DMS153 treated with DMSO at 0.1 percent for 48 hours (cell line): ENCODE data around the gene URGCP.
"Not testable (repeated sequence)": the region's sequence is repeated elsewhere in the genome, so short reads cannot be mapped to it uniquely, and the experiment has no call there.

Experiments used
- DNase-seq: peaks from one replicate; lab custom pipeline; 2025; ENCODE audit not compliant: unreplicated experiment; lab: John Stamatoyannopoulos, UW

URGCP gene

DNA sequence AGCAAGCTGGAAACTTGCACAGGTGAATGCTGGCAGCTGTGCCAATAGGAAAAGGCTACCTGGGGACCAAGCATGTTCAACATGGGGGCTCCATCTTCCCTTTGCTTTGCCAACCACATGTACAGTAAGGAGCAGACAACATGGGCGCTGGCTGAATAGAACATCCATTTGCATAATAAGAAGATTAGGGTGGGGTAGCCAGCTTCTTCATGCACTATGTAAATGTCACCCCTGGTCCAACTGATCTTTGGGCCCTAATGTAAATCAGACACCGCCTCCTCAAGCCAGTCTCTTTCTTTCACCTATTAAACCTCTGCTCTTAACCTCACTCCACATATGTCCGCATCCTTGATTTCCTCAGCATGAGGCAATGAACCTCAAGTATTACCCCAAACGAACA is 63.1 kb downstream of the URGCP start:
- DNase-seq, result no peak

DNA sequence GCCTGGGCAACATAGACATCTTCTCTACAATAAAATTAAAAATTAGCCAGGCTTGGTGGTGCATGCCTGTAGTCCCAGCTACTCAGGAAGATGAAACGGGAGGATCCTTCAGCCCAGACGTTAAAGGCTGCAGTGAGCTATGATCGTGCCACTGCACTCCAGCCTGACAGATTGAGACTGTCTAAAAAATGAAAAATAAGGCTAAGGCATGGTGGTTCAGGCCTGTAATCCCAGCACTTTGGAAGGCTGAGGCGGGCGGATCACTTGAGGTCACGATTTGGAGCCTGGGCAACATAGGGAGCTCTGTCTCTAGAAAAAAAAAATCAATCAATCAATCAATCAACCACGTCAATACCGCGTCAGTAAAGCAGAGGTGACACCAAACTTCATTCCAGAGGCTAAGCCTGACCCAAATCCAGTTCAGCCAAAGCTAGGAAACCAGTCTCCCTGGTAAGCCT is 68.2 kb downstream of the URGCP start:
- no peak for DNase-seq

DNA sequence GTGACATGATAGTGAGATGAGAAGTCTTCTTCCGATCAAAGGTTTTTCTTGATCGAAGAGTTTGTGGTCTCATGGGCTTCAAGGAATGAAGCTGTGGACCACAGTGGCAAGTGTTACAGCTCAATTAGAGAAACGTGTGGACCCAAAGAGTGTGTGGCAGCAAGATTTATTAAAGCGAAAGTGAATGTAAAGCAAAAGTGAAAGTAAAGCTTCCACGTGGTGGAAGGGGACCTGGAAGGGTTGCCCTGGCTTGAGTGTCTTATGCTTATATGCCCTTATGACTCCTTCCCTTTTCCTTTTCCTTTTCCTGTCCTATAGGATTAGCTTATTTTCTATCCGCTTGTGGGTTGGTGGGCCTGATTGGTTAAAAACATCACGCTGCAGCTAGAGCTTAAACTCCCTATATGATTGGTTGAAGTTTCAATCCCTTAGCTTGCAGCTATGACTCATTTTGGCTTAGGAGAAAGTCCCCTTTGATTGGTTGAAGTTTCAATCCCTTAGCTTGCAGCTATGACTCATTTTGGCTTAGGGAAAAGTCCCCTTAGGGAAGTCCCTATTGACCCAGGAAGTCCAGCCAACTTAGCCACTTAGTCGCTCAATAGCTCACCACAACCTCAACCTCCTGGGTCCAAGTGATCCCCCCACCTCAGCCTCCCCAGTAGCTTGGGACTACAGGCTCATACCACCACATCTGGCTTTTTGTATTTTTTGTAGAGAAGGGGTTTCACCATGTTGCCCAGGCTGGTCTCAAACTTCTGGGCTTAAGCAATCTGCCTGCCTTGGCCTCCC is 71.7 kb downstream of the URGCP start:
- DNase-seq, result peak; percentile 9

DNA sequence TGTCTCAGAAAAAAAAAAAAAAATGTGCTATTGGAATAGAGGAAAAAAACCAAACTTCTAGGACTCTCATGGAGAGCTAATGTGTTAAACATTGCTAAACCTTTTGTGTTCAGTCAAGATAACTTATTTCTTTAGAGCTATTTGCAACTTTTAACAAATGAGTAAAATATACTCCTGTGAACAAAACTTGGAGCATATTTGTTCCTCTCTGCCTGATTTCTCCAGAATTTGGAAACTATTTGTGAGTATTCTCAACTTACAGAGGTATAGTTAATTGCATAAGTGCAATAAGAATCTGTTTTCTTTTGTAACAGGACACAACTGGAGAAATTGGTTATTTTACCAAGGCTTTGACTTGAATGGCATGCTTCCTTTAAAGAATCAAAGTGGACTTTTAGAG is 75.5 kb downstream of the URGCP start:
- DNase-seq, result not testable (repeated sequence)
